Esophagus squamous epithelium (tissue), 5 donors: ENCODE data around the gene THBS4. TPM values are rescaled to one million over a fixed set of nuclear protein-coding genes. Genes with fewer than 3 reads are reported as not detected.

Experiments used
- DNase-seq: peaks from one replicate; lab custom pipeline; 2025; lab: John Stamatoyannopoulos, UW
- H3K27ac ChIP-seq, 4 donors: fragments of 200-600 bp; sonication (generic); one replicate each; pipeline ENCODE4 v1.5.1; 2016 to 2019; ENCODE audit warnings: mild to moderate bottlenecking in 1 of 4
- H3K27me3 ChIP-seq, 4 donors: fragments of 200-600 bp; sonication (generic); 1 replicate in 3 of 4; 2 replicates in 1 of 4; pipeline versions ENCODE4 v1.5.1 to v1.6.0; 2017 to 2021; ENCODE audit warnings: antibody characterized with exemption in 1 of 4
- H3K36me3 ChIP-seq, 3 donors: fragments of 200-600 bp; sonication (generic); one replicate each; pipeline ENCODE4 v1.5.1; 2016 to 2019
- H3K4me1 ChIP-seq, 3 donors: fragments of 200-600 bp; sonication (generic); one replicate each; pipeline ENCODE4 v1.5.1; 2017 to 2019
- H3K4me3 ChIP-seq, 4 donors: fragments of 200-600 bp; sonication (generic); 1 replicate in 3 of 4; 2 replicates in 1 of 4; pipeline ENCODE4 v1.5.1; 2016 to 2019; ENCODE audit warnings: mild to moderate bottlenecking in 2 of 4, moderate library complexity in 1 of 4
- H3K9me3 ChIP-seq, 3 donors: fragments of 200-600 bp; sonication (generic); one replicate each; pipeline ENCODE4 v1.5.1; 2016 to 2019
- POLR2A ChIP-seq, 4 donors: fragments of 450-650 bp; IDR thresholded peaks; one replicate each; pipeline ENCODE4 v1.6.1; 2017; ENCODE audit warnings: antibody characterized with exemption in 4 of 4, mild to moderate bottlenecking in 4 of 4, moderate library complexity in 3 of 4
- WGBS, 2 donors: methylation state at CpG; one replicate each; pipeline ENCODE4 v1.1.5; 2018; 5-methylcytosine and 5-hydroxymethylcytosine counted together
- intact Hi-C: fragments of 100-400 bp; cut with DNase I; formaldehyde crosslinking; loops from one replicate; pipeline ENCODE4 v1.15.0; 2022
- total RNA-seq, 4 donors: library from RNA; depleted of rRNA; stranded (reverse); fragments of >200 nt; gene quantifications; one replicate each; pipeline ENCODE4 v1.1.0, GENCODE V29; 2016
- TF ChIP-seq, protein P1 (sequence below), 6 experiments: fragments of 450-650 bp in 4 of 6; fragments of 200-600 bp in 2 of 6; sonication (generic) in 2 of 6; IDR thresholded peaks; one replicate each; pipeline ENCODE4 v1.5.1; 2016 to 2019; ENCODE audit warnings: antibody characterized with exemption in 6 of 6, mild to moderate bottlenecking in 4 of 6, moderate library complexity in 4 of 6
- donor health status: DM: yes; HTN: yes; CAD: no.

The THBS4 gene
- total RNA-seq, 4 donors from 2014 or later: 0.44 to 4.7 (median 1.7) TPM

GRCh38 chr5:79992891-79993657, 42.1 kb upstream of the THBS4 start:
- TF ChIP-seq, protein P1, sequence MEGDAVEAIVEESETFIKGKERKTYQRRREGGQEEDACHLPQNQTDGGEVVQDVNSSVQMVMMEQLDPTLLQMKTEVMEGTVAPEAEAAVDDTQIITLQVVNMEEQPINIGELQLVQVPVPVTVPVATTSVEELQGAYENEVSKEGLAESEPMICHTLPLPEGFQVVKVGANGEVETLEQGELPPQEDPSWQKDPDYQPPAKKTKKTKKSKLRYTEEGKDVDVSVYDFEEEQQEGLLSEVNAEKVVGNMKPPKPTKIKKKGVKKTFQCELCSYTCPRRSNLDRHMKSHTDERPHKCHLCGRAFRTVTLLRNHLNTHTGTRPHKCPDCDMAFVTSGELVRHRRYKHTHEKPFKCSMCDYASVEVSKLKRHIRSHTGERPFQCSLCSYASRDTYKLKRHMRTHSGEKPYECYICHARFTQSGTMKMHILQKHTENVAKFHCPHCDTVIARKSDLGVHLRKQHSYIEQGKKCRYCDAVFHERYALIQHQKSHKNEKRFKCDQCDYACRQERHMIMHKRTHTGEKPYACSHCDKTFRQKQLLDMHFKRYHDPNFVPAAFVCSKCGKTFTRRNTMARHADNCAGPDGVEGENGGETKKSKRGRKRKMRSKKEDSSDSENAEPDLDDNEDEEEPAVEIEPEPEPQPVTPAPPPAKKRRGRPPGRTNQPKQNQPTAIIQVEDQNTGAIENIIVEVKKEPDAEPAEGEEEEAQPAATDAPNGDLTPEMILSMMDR (IDR thresholded peaks at IDR 0.05): no peak
- no peak for TF ChIP-seq POLR2A (IDR thresholded peaks at IDR 0.05)
- H3K36me3 ChIP-seq: peaks cover 0 to 10% (median 4%) of the 10 kb centered on the region in 3 donors
- 86 to 88% methylated on average over 2 of the region's 2 CpGs for WGBS, 2 donors
- no peaks in the 10 kb centered on the region for H3K9me3 ChIP-seq
- H3K4me3 ChIP-seq: no peak overlapping the region
- peaks cover 0 to 21% (median 12%) of the 10 kb centered on the region in 3 donors for H3K4me1 ChIP-seq
- H3K27ac ChIP-seq: no peak overlapping the region
- peaks cover 0 to 6% (median 0%) of the 10 kb centered on the region in 4 donors for H3K27me3 ChIP-seq
- DNase-seq: no peak
- intact Hi-C loops: no loop called here

- no peak for TF ChIP-seq POLR2A (IDR thresholded peaks at IDR 0.05)
- TF ChIP-seq, protein P1 (IDR thresholded peaks at IDR 0.05): no peak
- no peaks in the 10 kb centered on the region for H3K36me3 ChIP-seq
- 86 to 100% methylated on average over 1 of the region's 1 CpG for WGBS, 2 donors
- intact Hi-C loops: no loop called here
- no peaks in the 10 kb centered on the region for H3K9me3 ChIP-seq
- no peak for DNase-seq
- H3K4me3 ChIP-seq: no peak overlapping the region
- no peak overlapping the region for H3K27ac ChIP-seq
- no peaks in the 10 kb centered on the region for H3K4me1 ChIP-seq
- peaks cover 0 to 6% (median 0%) of the 10 kb centered on the region in 4 donors for H3K27me3 ChIP-seq
These were observed 35.4 kb upstream of the THBS4 start for GRCh38 chr5:79999722-80000121.

- Histone ChIP-seq H3K36me3 (no peaks in the 10 kb centered on the region), H3K27me3 (no peaks in the 10 kb centered on the region), H3K27ac (no peak overlapping the region), H3K9me3 (no peaks in the 10 kb centered on the region), H3K4me3 (no peak overlapping the region), H3K4me1 (no peaks in the 10 kb centered on the region)
- DNase-seq: no peak
- intact Hi-C loops: no loop called here
- TF ChIP-seq, protein P1 (IDR thresholded peaks at IDR 0.05): no peak
- TF ChIP-seq POLR2A (IDR thresholded peaks at IDR 0.05): no peak
- 82 to 93% methylated on average over 1 of the region's 1 CpG for WGBS, 2 donors
These were observed 32.5 kb upstream of the THBS4 start for GRCh38 chr5:80002677-80003076.

GRCh38 chr5:80008995-80009765, 26.0 kb upstream of the THBS4 start:
- Histone ChIP-seq H3K9me3 (no peaks in the 10 kb centered on the region), H3K36me3 (no peaks in the 10 kb centered on the region), H3K27ac (no peak overlapping the region), H3K4me3 (no peak overlapping the region), H3K27me3 (no peaks in the 10 kb centered on the region), H3K4me1 (no peaks in the 10 kb centered on the region)
- intact Hi-C loops: no loop called here
- WGBS, 2 donors: 73 to 82% methylated on average over 4 of the region's 4 CpGs
- DNase-seq: no peak
- TF ChIP-seq, protein P1 (IDR thresholded peaks at IDR 0.05): no peak
- no peak for TF ChIP-seq POLR2A (IDR thresholded peaks at IDR 0.05)
